DOHH2 (cell line): ENCODE data around the gene ZNF593.
A peak's percentile ranks its signal among the peaks of the same experiment; 100 is the strongest.

Source experiments
- H3F3A ChIP-seq: fragments of 200-600 bp; sonication (generic), shearing (Covaris generic); 2 replicates; pipeline ENCODE4 v1.6.0; 2016; ENCODE audit warnings: antibody characterized with exemption, mild to moderate bottlenecking; ENCODE audit not compliant: control insufficient read depth, insufficient read depth
- H3K27ac ChIP-seq: fragments of 200-600 bp; sonication (generic); 2 replicates; pipeline ENCODE4 v1.5.1; 2014; ENCODE audit warnings: low read depth, mild to moderate bottlenecking, low read length, moderate library complexity
- H3K27me3 ChIP-seq: fragments of 200-600 bp; sonication (generic); 2 replicates; pipeline ENCODE4 v1.6.1; 2014; ENCODE audit warnings: mild to moderate bottlenecking, low read length, mixed read lengths; ENCODE audit not compliant: control insufficient read depth
- H3K36me3 ChIP-seq: fragments of 200-600 bp; sonication (generic); 2 replicates; pipeline ENCODE4 v1.6.1; 2014; ENCODE audit warnings: mild to moderate bottlenecking, low read length, moderate library complexity, mixed read lengths; ENCODE audit not compliant: control insufficient read depth
- H3K4me1 ChIP-seq: fragments of 200-600 bp; sonication (generic); 2 replicates; pipeline ENCODE4 v1.6.1; 2014; ENCODE audit warnings: mild to moderate bottlenecking, low read length, mixed read lengths; ENCODE audit not compliant: control insufficient read depth
- H3K4me2 ChIP-seq: fragments of 200-600 bp; sonication (generic); 2 replicates; pipeline ENCODE4 v1.6.0; 2014; ENCODE audit warnings: mild to moderate bottlenecking, low read length, moderate library complexity
- H3K4me3 ChIP-seq: fragments of 200-600 bp; sonication (generic); 2 replicates; pipeline ENCODE4 v1.5.1; 2014; ENCODE audit warnings: mild to moderate bottlenecking, low read length, mixed read lengths
- H3K79me2 ChIP-seq: fragments of 200-600 bp; sonication (generic); 2 replicates; pipeline ENCODE4 v1.6.1; 2014; ENCODE audit warnings: mild to moderate bottlenecking, low read length, mixed read lengths; ENCODE audit not compliant: control insufficient read depth
- H3K9me2 ChIP-seq: fragments of 200-600 bp; sonication (generic); replicated peaks from 2 replicates; pipeline ENCODE4 v1.6.1; 2014; ENCODE audit warnings: mild to moderate bottlenecking, low read length, mixed read lengths; ENCODE audit not compliant: control insufficient read depth
- H3K9me3 ChIP-seq: fragments of 200-600 bp; sonication (generic); 2 replicates; pipeline ENCODE4 v1.6.1; 2014; ENCODE audit warnings: antibody characterized with exemption, low read length, mixed read lengths; ENCODE audit not compliant: control insufficient read depth, insufficient read depth
- H4K20me1 ChIP-seq: fragments of 200-600 bp; sonication (generic); 2 replicates; pipeline ENCODE4 v1.6.0; 2014; ENCODE audit warnings: low read depth, mild to moderate bottlenecking, antibody characterized with exemption, low read length, moderate library complexity; ENCODE audit not compliant: control insufficient read depth, insufficient read depth
- EZH2phosphoT487 ChIP-seq: fragments of 200-600 bp; sonication (generic); IDR thresholded peaks from 2 replicates; pipeline ENCODE4 v1.6.1; 2017; ENCODE audit warnings: borderline replicate concordance, mild to moderate bottlenecking, antibody characterized with exemption, low read length, moderate library complexity, mixed read lengths
- TF ChIP-seq, protein P1 (sequence below): fragments of 200-600 bp; sonication (generic); IDR thresholded peaks from one replicate; pipeline ENCODE4 v1.5.1; 2014; ENCODE audit warnings: antibody characterized with exemption, mild to moderate bottlenecking, low read depth, low read length; ENCODE audit not compliant: poor library complexity, severe bottlenecking

ZNF593 gene

GRCh38 chr1:26190373-26190987 lies 20.8 kb downstream of the ZNF593 start, which contains the start of gene CATSPER4:
Gene CATSPER4, plus strand, starts transcription at chr1:26190602. Its CDS starts 26 bp downstream, at chr1:26190628.
- Histone ChIP-seq H3K4me2 (no peak within 1 kb of the TSS), H3K9me2 (no peaks in the 10 kb centered on the region), H3F3A (no peaks in the 10 kb centered on the region), H3K27me3 (peaks cover 6% of the 10 kb centered on the region; the same call in 1 of the 2 replicates), H4K20me1 (no peaks in the 10 kb centered on the region), H3K36me3 (no peaks in the 10 kb centered on the region), H3K4me3 (no peak within 1 kb of the TSS), H3K4me1 (no peaks in the 10 kb centered on the region), H3K27ac (no peak within 1 kb of the TSS), H3K9me3 (no peaks in the 10 kb centered on the region), H3K79me2 (no peaks in the 10 kb centered on the region)
- no peak for TF ChIP-seq EZH2phosphoT487
- TF ChIP-seq, protein P1, sequence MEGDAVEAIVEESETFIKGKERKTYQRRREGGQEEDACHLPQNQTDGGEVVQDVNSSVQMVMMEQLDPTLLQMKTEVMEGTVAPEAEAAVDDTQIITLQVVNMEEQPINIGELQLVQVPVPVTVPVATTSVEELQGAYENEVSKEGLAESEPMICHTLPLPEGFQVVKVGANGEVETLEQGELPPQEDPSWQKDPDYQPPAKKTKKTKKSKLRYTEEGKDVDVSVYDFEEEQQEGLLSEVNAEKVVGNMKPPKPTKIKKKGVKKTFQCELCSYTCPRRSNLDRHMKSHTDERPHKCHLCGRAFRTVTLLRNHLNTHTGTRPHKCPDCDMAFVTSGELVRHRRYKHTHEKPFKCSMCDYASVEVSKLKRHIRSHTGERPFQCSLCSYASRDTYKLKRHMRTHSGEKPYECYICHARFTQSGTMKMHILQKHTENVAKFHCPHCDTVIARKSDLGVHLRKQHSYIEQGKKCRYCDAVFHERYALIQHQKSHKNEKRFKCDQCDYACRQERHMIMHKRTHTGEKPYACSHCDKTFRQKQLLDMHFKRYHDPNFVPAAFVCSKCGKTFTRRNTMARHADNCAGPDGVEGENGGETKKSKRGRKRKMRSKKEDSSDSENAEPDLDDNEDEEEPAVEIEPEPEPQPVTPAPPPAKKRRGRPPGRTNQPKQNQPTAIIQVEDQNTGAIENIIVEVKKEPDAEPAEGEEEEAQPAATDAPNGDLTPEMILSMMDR, result peak; percentile 35

GRCh38 chr1:26191739-26192138 lies 22.0 kb downstream of the ZNF593 start:
- Histone ChIP-seq H3K79me2 (no peaks in the 10 kb centered on the region), H3K4me1 (no peaks in the 10 kb centered on the region), H3K9me3 (no peaks in the 10 kb centered on the region), H3K9me2 (no peaks in the 10 kb centered on the region), H3K36me3 (no peaks in the 10 kb centered on the region), H3F3A (no peaks in the 10 kb centered on the region), H3K4me3 (no peak overlapping the region), H3K4me2 (no peak overlapping the region), H3K27me3 (peaks cover 6% of the 10 kb centered on the region; the same call in 1 of the 2 replicates), H3K27ac (no peak overlapping the region), H4K20me1 (no peaks in the 10 kb centered on the region)
- TF ChIP-seq EZH2phosphoT487, result no peak
- TF ChIP-seq, protein P1, result no peak

DNA sequence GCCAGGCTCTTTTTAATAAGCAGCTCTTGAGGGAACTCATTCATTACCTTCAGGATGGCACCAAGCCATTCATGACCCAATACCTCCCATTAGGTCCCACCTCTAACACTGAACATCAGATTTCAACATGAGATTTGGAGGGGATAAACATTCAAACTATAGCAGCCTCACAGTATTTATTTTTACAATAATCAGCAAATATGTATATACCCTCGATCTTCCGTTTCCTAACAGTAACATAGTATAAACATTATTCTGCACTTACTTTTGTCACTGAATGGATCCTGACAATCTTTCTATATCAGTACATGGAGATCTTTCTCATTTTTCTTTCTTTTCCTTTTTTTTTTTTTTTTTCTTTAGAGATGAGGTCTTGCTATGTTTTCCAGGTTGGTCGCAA lies 26.1 kb downstream of the ZNF593 start:
- peaks cover 17% of the 10 kb centered on the region for H3K27me3 ChIP-seq
- TF ChIP-seq EZH2phosphoT487, result no peak
- TF ChIP-seq, protein P1, result no peak
- H3K36me3 ChIP-seq, result no peaks in the 10 kb centered on the region
- H3K4me2 ChIP-seq, result no peak overlapping the region
- no peaks in the 10 kb centered on the region for H3K9me2 ChIP-seq
- no peaks in the 10 kb centered on the region for H3F3A ChIP-seq
- no peaks in the 10 kb centered on the region for H3K9me3 ChIP-seq
- H3K4me1 ChIP-seq, result no peaks in the 10 kb centered on the region; the same call in 1 of the 2 replicates
- H3K27ac ChIP-seq, result no peak overlapping the region
- H3K4me3 ChIP-seq, result no peak overlapping the region
- H4K20me1 ChIP-seq, result no peaks in the 10 kb centered on the region
- no peaks in the 10 kb centered on the region for H3K79me2 ChIP-seq
